HL-60/S4 (cell line): ENCODE results near the gene PKD2.
"Not testable (repeated sequence)": the region's sequence is repeated elsewhere in the genome, so short reads cannot be mapped to it uniquely, and the experiment has no call there.

Source experiments
- in situ Hi-C: fragments of 300-500 bp; cut with MboI; formaldehyde crosslinking; loops from 2 replicates; pipeline ENCODE4 v1.14.3; 2022; ENCODE audit warnings: low sequenced_read_pairs

The PKD2 gene

GRCh38 chr4:87985097-87985886 is 22.1 kb upstream of the PKD2 start:
- in situ Hi-C loops: loop anchor here (10.0 kb wide), 1 partner anchor 300 kb away; no protein-coding TSS in a partner anchor

DNA sequence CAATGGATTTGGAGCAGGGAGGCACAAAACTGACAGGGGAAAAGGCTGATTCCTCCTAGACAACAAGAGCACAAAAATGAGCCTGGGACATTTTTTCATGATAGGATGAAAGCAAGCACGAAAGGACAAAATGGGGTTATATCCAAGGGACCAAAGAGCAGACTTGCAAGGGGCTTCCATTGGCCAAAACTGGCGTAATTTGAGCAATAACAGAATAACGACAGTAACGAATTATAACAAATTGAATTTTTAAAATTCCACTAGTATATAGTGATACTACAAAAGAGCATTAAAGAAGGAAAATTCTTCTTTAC is 21.6 kb upstream of the PKD2 start:
- in situ Hi-C loops: loop anchor here (10.0 kb wide), 1 partner anchor 301 kb away; no protein-coding TSS in a partner anchor

GRCh38 chr4:87986508-87986907 is 20.9 kb upstream of the PKD2 start:
- in situ Hi-C loops: loop anchor here (10.0 kb wide), 1 partner anchor 302 kb away; no protein-coding TSS in a partner anchor

DNA sequence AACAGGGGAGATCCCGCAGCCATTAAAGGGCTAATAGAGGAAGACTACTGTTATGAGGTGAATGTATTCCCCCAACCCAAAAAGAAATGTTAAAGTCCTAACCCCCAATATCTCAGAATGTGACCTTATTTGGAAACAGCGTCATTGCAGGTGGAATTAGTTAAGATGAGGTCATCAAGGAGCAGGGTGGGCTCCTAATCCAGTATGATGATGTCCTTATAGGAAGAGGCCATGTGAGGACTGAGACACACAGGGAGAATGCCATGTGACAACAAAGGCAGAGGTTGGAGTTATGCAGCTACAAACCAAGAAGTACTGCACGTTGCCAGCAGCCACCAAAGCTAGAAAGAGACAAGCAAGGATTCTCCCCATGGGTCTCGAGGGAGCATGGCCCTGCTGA is 17.7 kb upstream of the PKD2 start:
- in situ Hi-C loops: loop anchor here (10.0 kb wide), 1 partner anchor 305 kb away; no protein-coding TSS in a partner anchor

DNA sequence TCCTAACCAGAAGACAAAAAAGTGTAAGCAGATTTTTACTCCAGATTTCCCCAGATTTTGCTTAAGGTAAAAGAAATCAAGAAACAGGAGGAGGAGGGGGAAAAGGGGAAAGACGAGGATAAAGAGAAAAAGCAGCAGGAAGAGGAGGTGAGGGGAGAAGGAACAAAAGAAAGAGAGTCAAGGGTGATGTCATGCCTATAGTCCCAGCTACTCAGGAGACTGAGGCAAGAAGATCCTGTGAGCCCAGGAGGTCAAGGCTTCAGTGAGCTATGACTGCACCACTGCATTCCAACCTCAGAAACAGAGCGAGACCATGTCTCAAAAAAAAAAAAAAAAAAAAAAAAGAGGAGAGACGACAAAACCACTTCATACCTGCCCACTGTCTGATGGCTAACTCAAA is 12.0 kb upstream of the PKD2 start:
- in situ Hi-C loops: no loop called here

DNA sequence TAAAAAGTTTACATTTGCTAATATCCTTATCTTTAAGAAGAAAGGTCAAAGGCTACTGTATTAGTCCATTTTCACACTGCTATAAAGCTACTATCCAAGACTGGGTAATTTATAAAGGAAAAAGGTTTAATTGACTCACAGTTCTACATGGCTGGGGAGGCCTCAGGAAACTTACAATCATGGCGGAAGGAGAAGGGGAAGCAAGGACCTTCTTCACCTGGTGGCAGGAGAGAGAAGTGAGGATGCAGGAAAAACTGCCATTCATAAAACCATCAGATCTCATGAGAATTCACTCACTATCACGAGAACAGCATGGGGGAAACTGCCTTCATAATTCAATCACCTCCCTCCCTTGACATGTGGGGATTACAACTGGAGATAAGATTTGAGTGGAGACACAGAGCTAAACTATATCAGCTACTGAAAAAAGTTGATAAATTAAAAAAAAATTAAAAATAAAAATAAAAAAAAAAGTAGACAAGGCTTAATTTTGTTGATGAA is 8.2 kb upstream of the PKD2 start:
- in situ Hi-C loops: not testable (repeated sequence)

- in situ Hi-C loops: no loop called here
Measured at GRCh38 chr4:88001871-88002270, 5.6 kb upstream of the PKD2 start.

DNA sequence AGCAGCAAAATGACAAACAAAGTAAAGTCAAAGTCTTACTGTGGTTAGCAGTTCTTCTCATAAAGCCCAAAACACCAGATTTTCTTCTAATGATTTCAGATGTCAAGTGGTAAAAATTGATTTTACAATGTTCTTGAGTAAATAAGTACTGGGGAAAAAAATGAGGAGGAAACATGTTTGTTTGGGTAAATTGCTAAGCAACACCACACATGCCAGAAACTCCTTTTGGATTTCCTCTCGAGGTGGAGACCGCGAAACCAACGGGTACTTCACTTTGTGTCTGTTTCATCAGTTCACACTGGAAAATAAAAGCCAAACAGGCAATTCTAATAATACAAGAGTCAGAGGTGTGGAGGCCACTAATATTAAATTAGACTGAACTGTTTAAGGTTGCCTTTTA is 4.6 kb upstream of the PKD2 start:
- in situ Hi-C loops: no loop called here

- in situ Hi-C loops: no loop called here
Measured at GRCh38 chr4:88003261-88003660, 4.2 kb upstream of the PKD2 start.

- in situ Hi-C loops: no loop called here
Measured at GRCh38 chr4:88005076-88005475, 2.4 kb upstream of the PKD2 start.

GRCh38 chr4:88005946-88006345 is 1.5 kb upstream of the PKD2 start:
- in situ Hi-C loops: no loop called here

GRCh38 chr4:88006956-88007303 is 505 bp upstream of the PKD2 start:
- in situ Hi-C loops: no loop called here

DNA sequence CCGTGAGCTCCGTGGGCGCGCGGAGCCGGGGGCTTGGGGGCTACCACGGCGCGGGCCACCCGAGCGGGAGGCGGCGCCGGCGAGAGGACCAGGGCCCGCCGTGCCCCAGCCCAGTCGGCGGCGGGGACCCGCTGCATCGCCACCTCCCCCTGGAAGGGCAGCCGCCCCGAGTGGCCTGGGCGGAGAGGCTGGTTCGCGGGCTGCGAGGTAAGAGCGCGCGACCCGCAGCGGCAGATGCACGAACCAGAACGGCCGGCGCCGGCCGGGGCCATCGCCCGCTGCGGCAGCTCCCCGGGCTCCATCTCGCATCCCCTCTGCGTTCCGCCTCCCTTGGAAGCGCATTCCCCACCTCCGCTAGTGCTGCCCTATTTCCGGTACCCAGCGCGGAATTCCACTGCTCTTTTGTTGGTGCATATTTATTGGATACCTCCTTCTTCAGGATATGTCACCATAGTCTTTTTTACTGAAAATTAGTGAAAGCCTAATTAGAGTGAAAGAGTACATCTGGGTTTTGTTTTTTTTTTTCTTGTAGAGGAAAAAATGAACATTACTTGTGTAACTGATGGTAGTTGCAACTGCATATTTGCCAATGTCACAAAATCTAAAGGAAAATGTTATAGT is 797 bp downstream of the PKD2 start:
- in situ Hi-C loops: no loop called here

DNA sequence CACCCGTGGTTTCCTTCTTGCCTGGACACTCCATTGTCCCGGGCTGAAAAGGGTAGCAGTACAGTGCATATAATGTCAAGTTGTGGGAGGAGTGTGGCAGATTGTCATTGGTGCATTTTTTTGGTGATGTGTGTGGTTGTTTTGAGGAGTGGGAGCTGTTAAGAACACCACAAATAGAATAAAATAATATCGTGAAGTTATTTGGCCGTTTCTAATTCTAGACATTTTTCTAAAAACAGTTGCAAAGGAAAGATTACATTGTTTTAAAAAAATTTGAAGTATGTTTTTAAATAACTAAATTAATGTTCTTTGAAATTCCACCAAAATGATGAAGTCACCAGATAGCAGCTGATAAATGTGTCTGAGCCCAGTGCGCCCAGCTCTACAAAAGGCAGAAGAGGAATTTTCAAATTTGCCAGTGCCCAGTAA is 1.3 kb downstream of the PKD2 start:
- in situ Hi-C loops: no loop called here

DNA sequence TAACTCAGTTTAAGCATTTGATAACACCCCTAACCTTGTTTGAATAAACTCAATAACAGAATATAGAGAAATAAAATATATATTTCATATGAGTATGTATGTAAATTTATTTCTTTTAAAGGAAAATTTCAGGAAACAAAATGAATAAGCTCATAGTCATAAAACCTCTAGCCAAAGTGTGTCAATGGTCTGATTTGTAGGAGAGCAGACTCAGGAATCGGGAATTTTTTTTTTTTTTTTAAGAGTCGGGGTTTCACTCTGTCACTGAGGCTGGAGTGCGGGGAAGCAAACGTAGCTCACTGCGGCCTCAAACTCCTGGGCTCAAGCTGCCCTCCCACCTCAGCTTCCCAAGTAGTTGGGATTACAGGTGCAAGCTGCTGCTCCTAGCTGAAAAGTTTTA is 2.4 kb downstream of the PKD2 start:
- in situ Hi-C loops: no loop called here

- in situ Hi-C loops: no loop called here
Measured at GRCh38 chr4:88010966-88011365, 3.5 kb downstream of the PKD2 start.

GRCh38 chr4:88012647-88013046 is 5.2 kb downstream of the PKD2 start:
- in situ Hi-C loops: no loop called here

DNA sequence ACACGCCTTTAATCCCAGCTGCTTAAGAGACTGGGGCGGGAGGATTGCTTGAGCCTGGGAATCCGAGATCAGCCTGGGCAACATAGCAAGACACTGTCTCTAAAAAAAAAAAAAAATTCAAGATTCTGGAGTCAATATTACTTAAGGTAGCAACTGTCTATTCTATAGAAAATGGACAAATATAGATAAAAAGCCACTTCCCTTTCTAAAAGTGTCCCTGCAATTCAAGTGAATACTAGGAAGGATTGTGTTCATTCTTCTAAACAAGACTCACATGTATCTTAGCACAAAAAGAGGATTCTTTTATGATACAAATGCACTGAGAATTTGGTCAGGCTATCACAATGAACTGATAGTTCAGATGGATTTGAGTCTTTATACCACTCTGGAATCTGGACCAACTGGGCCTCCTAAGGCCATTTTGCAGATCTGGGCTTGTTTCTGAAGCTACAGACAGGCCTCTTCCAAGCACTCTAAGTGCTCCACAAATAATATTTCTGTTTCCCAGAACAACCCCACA is 7.0 kb downstream of the PKD2 start:
- in situ Hi-C loops: no loop called here

DNA sequence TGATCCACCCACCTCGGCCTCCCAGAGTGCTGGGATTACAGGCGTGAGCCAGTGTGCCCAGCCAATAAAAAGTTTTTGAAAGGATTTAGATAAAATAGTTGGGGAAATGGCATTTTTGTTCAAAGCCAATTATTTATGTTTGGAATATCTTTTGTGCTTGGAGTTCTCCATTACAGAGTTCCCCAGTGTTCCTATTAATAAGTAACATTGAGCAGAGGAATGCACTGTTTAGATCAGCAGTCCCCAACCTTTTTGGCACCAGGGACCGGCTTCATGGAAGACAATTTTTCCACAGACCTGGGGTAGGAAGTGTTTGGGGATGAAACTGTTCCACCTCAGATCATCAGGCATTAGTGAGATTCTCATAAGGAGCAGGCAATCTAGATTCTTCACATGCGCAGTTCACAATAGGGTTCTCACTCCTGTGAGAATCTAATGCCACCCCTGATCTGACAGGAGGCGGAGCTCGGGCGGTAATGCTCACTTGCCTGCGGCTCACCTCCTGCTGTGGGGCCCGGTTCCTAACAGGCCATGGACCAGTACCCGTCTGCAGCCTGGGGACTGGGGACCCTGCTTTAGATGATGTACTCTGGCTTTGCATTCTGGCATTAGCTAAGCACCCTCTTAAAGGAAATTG is 8.3 kb downstream of the PKD2 start:
- in situ Hi-C loops: no loop called here

- in situ Hi-C loops: no loop called here
Measured at GRCh38 chr4:88017516-88018297, 10.3 kb downstream of the PKD2 start.

GRCh38 chr4:88018466-88018865 is 11.0 kb downstream of the PKD2 start:
- in situ Hi-C loops: no loop called here
